22Rv1 (cell line): ENCODE results near the gene MYH9.

Experiments
- ZFX ChIP-seq: fragments of 450-650 bp; IDR thresholded peaks from 2 replicates; pipeline ENCODE4 v1.6.1; 2017; ENCODE audit warnings: antibody characterized with exemption, borderline replicate concordance
- TF ChIP-seq, protein P1 (sequence below): fragments of 450-650 bp; IDR thresholded peaks from 2 replicates; pipeline ENCODE4 v1.5.1; 2017; ENCODE audit warnings: mild to moderate bottlenecking

DNA sequence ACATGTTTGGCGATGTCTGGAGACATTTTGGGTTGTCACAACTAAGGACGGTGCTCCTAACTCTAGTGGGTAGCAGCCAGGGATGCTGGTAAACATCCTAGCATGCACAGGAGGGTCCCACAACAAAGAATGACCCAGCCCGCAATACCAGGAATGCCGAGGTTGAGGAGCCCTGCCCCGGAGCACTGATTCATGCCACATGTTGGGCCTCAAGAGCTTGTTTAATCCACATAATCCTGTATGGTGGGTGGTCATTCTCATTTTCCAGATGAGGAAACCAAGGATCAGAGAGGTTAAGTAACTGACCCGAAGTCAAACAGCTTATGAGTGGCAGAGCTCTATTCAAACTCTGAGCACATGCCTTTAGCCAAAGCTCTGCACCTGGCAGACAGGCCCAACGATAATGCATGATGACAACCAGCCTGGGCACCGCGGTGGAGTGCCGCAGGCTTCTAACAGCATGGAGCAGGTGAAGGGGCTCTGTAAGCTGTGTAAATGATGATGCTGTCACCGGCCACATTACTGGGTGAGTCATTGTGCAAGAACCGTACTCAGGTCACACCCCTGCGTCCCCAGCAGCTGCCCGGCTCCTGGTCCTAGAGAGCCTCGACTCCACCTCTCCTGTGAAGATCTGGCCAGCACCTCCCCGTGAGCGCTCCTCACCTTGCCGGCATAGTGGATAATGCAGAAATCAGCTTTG is 76.2 kb downstream of the MYH9 start:
- TF ChIP-seq, protein P1, sequence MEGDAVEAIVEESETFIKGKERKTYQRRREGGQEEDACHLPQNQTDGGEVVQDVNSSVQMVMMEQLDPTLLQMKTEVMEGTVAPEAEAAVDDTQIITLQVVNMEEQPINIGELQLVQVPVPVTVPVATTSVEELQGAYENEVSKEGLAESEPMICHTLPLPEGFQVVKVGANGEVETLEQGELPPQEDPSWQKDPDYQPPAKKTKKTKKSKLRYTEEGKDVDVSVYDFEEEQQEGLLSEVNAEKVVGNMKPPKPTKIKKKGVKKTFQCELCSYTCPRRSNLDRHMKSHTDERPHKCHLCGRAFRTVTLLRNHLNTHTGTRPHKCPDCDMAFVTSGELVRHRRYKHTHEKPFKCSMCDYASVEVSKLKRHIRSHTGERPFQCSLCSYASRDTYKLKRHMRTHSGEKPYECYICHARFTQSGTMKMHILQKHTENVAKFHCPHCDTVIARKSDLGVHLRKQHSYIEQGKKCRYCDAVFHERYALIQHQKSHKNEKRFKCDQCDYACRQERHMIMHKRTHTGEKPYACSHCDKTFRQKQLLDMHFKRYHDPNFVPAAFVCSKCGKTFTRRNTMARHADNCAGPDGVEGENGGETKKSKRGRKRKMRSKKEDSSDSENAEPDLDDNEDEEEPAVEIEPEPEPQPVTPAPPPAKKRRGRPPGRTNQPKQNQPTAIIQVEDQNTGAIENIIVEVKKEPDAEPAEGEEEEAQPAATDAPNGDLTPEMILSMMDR = no peak
- TF ChIP-seq ZFX = no peak
